HG03432 (cell line): ENCODE data around the gene SPDYE4.

Experiments used
- ATAC-seq: cut with Tn5 transposase; IDR thresholded peaks from one replicate; pipeline ENCODE4 v1.9.1; 2021; ENCODE audit warnings: mild to moderate bottlenecking, moderate library complexity; ENCODE audit not compliant: unreplicated experiment

SPDYE4 gene

DNA sequence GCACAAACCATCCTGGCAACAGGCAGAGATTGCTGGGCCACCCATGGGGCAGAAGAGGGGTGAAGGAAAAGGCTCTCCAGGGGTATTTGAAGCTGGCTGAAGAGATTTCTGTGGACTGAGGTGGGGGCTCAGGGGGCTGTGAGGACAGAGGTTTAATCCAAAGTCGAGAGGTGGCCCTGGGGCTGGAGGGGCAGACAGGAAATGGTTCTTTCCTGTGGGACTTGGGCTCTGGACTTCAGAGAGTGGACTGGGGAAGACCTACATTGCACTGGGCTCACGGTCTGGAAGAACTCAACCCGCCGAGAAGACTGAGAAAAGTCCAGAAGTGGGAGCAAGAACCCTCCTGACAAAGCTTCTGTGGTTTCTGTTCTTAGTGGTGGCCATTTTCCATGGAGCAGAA, 16.6 kb downstream of the SPDYE4 start:
- ATAC-seq: no peak

- no peak for ATAC-seq
Measured at GRCh38 chr17:8741366-8741765, 17.0 kb downstream of the SPDYE4 start.

- no peak for ATAC-seq
Measured at GRCh38 chr17:8740486-8740885, 17.9 kb downstream of the SPDYE4 start.

GRCh38 chr17:8739097-8739496, 19.2 kb downstream of the SPDYE4 start:
- ATAC-seq: no peak

GRCh38 chr17:8736796-8737195, 21.6 kb downstream of the SPDYE4 start:
- ATAC-seq: no peak

- no peak for ATAC-seq
Measured at GRCh38 chr17:8736362-8736761, 22.0 kb downstream of the SPDYE4 start.

- ATAC-seq: no peak
Measured at GRCh38 chr17:8735336-8735939, 22.9 kb downstream of the SPDYE4 start.

DNA sequence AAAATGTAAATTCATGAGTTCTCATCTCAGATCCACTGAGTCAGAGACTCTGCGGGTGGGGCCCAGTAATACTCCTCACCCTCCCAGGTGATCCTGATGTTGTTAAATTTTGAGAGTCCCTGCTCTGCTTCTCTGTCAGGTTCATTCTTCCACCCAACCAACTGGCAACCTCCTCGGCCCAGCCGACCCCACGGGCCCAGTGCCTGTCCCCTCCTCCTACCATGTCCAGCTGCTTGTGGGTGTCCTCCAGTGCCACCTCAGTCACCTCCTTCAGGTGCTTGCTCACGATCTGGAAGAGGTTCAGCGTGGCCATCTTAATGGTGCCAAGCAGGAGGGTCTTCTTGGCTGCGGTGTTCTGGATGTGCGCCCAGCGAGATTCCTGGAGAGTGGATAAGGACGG, 23.5 kb downstream of the SPDYE4 start:
- no peak for ATAC-seq

DNA sequence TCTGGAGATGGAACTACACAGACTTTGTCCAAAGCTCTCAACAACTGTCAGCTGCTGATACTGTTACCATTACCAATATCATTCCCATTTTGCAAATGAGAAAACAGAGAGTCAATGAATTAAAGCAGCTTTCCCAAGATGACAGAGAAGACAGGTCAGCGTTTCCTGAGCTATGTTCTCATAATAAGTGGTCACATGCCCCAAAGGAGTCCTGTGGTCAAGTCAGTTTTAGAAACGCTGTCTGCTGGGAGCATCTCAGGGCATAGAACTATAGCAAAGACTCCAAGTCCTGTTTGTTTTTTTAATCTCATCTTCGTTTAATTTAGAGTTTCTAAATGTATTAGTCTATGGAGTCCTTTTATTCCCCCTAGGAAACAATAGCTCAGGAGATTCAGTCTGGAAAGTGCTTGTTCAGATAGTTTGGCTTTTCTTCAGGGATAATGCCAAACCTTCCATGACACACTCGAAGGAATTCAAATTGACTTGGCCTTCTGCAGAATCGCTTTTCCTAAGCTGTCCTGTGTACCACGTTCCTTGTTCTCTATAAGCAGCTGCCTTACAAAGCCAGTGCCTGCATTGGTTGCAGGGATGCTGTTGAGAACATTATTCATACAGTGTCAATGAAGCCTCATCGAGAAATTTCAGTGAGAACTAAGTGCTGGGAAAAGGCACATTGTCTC, 25.8 kb downstream of the SPDYE4 start:
- no peak for ATAC-seq

GRCh38 chr17:8729860-8730259, 28.5 kb downstream of the SPDYE4 start:
- no peak for ATAC-seq

- no peak for ATAC-seq
Measured at GRCh38 chr17:8729421-8729820, 28.9 kb downstream of the SPDYE4 start.

GRCh38 chr17:8728971-8729370, 29.4 kb downstream of the SPDYE4 start:
- ATAC-seq: no peak

- no peak for ATAC-seq
Measured at GRCh38 chr17:8728251-8728938, 30.0 kb downstream of the SPDYE4 start.

- no peak for ATAC-seq
Measured at GRCh38 chr17:8726941-8727555, 31.3 kb downstream of the SPDYE4 start.

DNA sequence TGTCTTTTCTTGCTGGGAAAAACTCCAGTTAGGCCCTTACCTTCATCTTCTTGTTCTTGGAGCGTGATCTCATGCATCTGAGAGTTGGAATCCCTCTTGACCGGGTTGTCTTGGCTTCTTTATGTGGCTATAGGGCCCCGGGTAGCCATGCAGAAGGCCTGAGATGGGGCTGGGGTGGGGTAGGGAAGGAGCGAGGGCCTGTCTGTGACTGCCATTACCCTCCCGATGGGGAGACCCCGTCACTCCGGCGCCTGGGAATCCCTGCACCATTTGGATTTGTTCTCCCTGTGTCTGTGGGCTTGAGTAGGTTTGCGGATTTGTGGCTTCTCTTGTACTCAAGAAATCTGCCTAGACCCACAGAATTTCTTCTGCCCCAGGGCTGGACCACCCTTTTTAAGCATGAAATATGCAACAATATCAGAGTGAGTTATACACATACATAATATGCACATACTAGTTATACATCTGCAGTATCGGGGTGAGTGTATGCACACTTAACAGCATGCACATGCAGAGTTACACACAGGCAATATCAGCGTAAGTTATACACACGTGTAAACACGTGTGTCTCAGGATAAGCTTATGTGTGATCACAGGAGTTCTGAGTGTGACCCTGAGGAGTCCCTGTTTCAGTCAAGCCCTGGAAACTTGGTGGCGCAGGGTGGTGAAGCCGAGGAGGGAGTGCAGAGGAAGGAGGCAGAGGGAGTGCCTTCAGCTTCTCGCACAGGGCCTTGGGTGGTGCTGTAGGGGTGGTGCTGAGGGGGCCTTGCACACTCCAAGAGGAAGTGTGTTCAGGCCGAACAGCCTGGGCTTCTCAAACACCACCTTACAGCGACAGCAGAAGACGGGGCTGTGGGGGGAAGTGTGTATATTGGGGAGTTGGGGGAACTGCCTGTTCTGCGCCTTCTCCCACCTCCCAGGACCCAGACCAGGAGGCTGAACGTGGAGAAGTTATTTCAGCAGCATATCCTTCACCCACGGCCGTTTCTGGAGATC, 32.2 kb downstream of the SPDYE4 start:
- ATAC-seq: no peak

- ATAC-seq: no peak
Measured at GRCh38 chr17:8724451-8724850, 33.9 kb downstream of the SPDYE4 start.

DNA sequence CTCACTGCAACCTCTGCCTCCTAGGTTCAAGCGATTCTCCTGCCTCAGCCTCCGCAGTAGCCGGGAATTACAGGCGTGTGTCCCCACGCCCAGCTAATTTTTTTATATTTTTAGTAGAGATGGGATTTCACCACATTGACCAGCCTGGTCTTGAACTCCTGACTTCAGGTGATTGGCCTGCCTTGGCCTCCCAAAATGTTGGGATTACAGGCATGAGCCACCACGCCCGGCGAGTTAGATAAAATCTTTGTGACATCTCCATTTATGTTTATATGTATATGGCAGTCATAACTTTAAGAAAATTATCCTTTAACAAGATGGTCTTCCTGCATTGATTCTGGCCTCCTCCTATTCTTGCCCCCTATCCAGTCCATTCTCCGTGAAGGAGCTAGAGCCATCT, 37.8 kb downstream of the SPDYE4 start:
- ATAC-seq: no peak

DNA sequence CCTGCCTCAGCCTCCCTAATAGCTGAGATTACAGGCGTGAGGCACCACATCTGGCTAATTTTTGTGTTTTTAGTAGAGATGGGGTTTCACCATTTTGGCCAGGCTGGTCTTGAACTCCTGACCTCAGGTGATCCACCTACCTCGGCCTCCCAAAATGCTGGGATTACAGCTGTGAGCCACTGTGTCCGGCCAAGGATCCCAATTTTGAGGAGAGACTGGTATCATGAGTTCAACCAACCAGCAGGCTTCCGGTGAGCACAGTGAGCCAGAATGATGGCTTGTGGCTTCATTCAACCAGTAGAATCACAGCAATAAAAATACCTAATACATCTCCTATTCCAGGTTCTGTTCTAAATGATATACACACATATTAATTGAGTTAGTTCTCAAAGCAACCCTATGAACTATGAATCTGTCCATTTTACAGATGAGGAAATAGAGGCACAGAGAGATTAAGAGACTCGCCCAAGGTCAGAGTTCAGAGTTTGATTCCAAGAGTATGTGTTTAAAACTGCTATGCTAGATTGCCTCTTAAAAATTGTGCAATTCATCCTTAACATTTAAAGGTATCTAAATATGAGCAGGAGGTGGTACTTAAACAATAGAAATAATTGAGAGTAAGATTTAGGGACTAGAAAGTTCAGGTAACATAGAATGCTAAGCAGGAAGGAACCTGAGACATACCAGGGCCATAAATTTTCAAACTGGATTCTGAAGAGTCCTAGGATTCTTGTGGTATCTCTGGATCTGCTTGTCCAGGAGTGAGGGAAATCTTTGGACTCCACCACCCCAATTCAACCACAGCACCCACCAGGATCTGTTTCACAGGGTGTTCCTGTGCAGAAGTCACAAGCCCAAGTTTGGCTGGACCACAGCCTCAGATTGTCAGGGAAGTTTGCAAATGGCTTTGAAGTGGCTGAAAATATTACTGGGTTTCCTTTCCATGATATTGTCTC, 38.8 kb downstream of the SPDYE4 start:
- ATAC-seq: no peak

GRCh38 chr17:8718001-8718563, 40.3 kb downstream of the SPDYE4 start:
- ATAC-seq: no peak
